Esophagus squamous epithelium (tissue), 5 donors: ENCODE results near the gene NECAB2. TPM values are rescaled to one million over a fixed set of nuclear protein-coding genes. Genes with fewer than 3 reads are reported as not detected.

ENCODE experiments used
- DNase-seq: peaks from one replicate; lab custom pipeline; 2025; lab: John Stamatoyannopoulos, UW
- H3K27ac ChIP-seq, 4 donors: fragments of 200-600 bp; sonication (generic); one replicate each; pipeline ENCODE4 v1.5.1; 2016 to 2019; ENCODE audit warnings: mild to moderate bottlenecking in 1 of 4
- H3K27me3 ChIP-seq, 4 donors: fragments of 200-600 bp; sonication (generic); 1 replicate in 3 of 4; 2 replicates in 1 of 4; pipeline versions ENCODE4 v1.5.1 to v1.6.0; 2017 to 2021; ENCODE audit warnings: antibody characterized with exemption in 1 of 4
- H3K36me3 ChIP-seq, 3 donors: fragments of 200-600 bp; sonication (generic); one replicate each; pipeline ENCODE4 v1.5.1; 2016 to 2019
- H3K4me1 ChIP-seq, 3 donors: fragments of 200-600 bp; sonication (generic); one replicate each; pipeline ENCODE4 v1.5.1; 2017 to 2019
- H3K4me3 ChIP-seq, 4 donors: fragments of 200-600 bp; sonication (generic); 1 replicate in 3 of 4; 2 replicates in 1 of 4; pipeline ENCODE4 v1.5.1; 2016 to 2019; ENCODE audit warnings: mild to moderate bottlenecking in 2 of 4, moderate library complexity in 1 of 4
- H3K9me3 ChIP-seq, 3 donors: fragments of 200-600 bp; sonication (generic); one replicate each; pipeline ENCODE4 v1.5.1; 2016 to 2019
- CTCF ChIP-seq, 6 experiments: fragments of 450-650 bp in 4 of 6; fragments of 200-600 bp in 2 of 6; sonication (generic) in 2 of 6; IDR thresholded peaks; one replicate each; pipeline ENCODE4 v1.5.1; 2016 to 2019; ENCODE audit warnings: antibody characterized with exemption in 6 of 6, mild to moderate bottlenecking in 4 of 6, moderate library complexity in 4 of 6
- POLR2A ChIP-seq, 4 donors: fragments of 450-650 bp; IDR thresholded peaks; one replicate each; pipeline ENCODE4 v1.6.1; 2017; ENCODE audit warnings: antibody characterized with exemption in 4 of 4, mild to moderate bottlenecking in 4 of 4, moderate library complexity in 3 of 4
- WGBS, 2 donors: methylation state at CpG; one replicate each; pipeline ENCODE4 v1.1.5; 2018; 5-methylcytosine and 5-hydroxymethylcytosine counted together
- intact Hi-C: fragments of 100-400 bp; cut with DNase I; formaldehyde crosslinking; loops from one replicate; pipeline ENCODE4 v1.15.0; 2022
- total RNA-seq, 4 donors: library from RNA; depleted of rRNA; stranded (reverse); fragments of >200 nt; gene quantifications; one replicate each; pipeline ENCODE4 v1.1.0, GENCODE V29; 2016
- donor health status: DM: yes; HTN: yes; CAD: no.

NECAB2 gene
- total RNA-seq, 4 donors from 2014 or later = not detected

GRCh38 chr16:83961591-83961990, 6.5 kb upstream of the NECAB2 start:
- 70 to 83% methylated on average over 2 to 5 of the region's 5 CpGs for WGBS, 2 donors
- Histone ChIP-seq H3K4me3 (no peak overlapping the region), H3K27ac (no peak overlapping the region), H3K27me3 (no peaks in the 10 kb centered on the region), H3K4me1 (peaks cover 0 to 6% (median 0%) of the 10 kb centered on the region in 3 donors), H3K36me3 (peaks cover 23 to 87% (median 31%) of the 10 kb centered on the region in 3 donors), H3K9me3 (no peaks in the 10 kb centered on the region)
- intact Hi-C loops = no loop called here
- no peak for TF ChIP-seq POLR2A (IDR thresholded peaks at IDR 0.05)
- TF ChIP-seq CTCF (IDR thresholded peaks at IDR 0.05) = no peak
- no peak for DNase-seq

GRCh38 chr16:83963277-83964119, 4.5 kb upstream of the NECAB2 start:
- Histone ChIP-seq H3K36me3 (peaks cover 18 to 81% (median 25%) of the 10 kb centered on the region in 3 donors), H3K27me3 (peaks cover 0 to 9% (median 0%) of the 10 kb centered on the region in 4 donors), H3K4me1 (peaks cover 0 to 6% (median 0%) of the 10 kb centered on the region in 3 donors), H3K4me3 (no peak overlapping the region), H3K9me3 (no peaks in the 10 kb centered on the region), H3K27ac (no peak overlapping the region)
- DNase-seq = no peak
- 80 to 86% methylated on average over 22 of the region's 22 CpGs for WGBS, 2 donors
- intact Hi-C loops = no loop called here
- no peak for TF ChIP-seq POLR2A (IDR thresholded peaks at IDR 0.05)
- TF ChIP-seq CTCF (IDR thresholded peaks at IDR 0.05) = no peak

GRCh38 chr16:83964684-83965443, 3.2 kb upstream of the NECAB2 start:
- intact Hi-C loops = loop anchor here (5.0 kb wide), 1 partner anchor 92 kb away; no protein-coding TSS in a partner anchor
- H3K36me3 ChIP-seq = peaks cover 17 to 67% (median 22%) of the 10 kb centered on the region in 3 donors
- H3K9me3 ChIP-seq = no peaks in the 10 kb centered on the region
- no peak overlapping the region for H3K27ac ChIP-seq
- DNase-seq = no peak
- TF ChIP-seq CTCF (IDR thresholded peaks at IDR 0.05) = no peak
- no peak for TF ChIP-seq POLR2A (IDR thresholded peaks at IDR 0.05)
- no peak overlapping the region for H3K4me3 ChIP-seq
- 95 to 100% methylated on average over 2 to 10 of the region's 26 CpGs for WGBS, 2 donors
- peaks cover 0 to 22% (median 4%) of the 10 kb centered on the region in 4 donors for H3K27me3 ChIP-seq
- H3K4me1 ChIP-seq = peaks cover 0 to 13% (median 0%) of the 10 kb centered on the region in 3 donors

- TF ChIP-seq POLR2A (IDR thresholded peaks at IDR 0.05) = no peak
- no peak for TF ChIP-seq CTCF (IDR thresholded peaks at IDR 0.05)
- H3K27ac ChIP-seq = no peak overlapping the region
- H3K36me3 ChIP-seq = peaks cover 10 to 60% (median 14%) of the 10 kb centered on the region in 3 donors
- no peak for DNase-seq
- 86 to 97% methylated on average over 5 to 6 of the region's 36 CpGs for WGBS, 2 donors
- no peak overlapping the region for H3K4me3 ChIP-seq
- peaks cover 0 to 13% (median 0%) of the 10 kb centered on the region in 3 donors for H3K4me1 ChIP-seq
- intact Hi-C loops = loop anchor here (5.0 kb wide), 1 partner anchor 92 kb away; no protein-coding TSS in a partner anchor
- peaks cover 0 to 30% (median 4%) of the 10 kb centered on the region in 4 donors for H3K27me3 ChIP-seq
- no peaks in the 10 kb centered on the region for H3K9me3 ChIP-seq
These were observed 2.4 kb upstream of the NECAB2 start for GRCh38 chr16:83965444-83966152.
